SK-N-SH (cell line): ENCODE results near the gene MRPL10. TPM values are rescaled to one million over a fixed set of nuclear protein-coding genes. Genes with fewer than 3 reads are reported as not detected.

Experiments used
- CTCF ChIA-PET: fragments of 300-600, 350-600 bp; formaldehyde crosslinking; extraction: SDS; loops from one replicate; lab custom pipeline; 2021; lab: Yijun Ruan, JAX
- POLR2A ChIA-PET: fragments of 350-600 bp; sonication (Branson Sonifier 250); formaldehyde crosslinking; extraction: SDS; loops from one replicate; lab custom pipeline; 2020; ENCODE audit warnings: antibody characterized with exemption, inconsistent platforms; lab: Yijun Ruan, JAX
- DNase-seq: peaks from one replicate; pipeline ENCODE4 v3.0.0; 2012
- H2AFZ ChIP-seq: fragments of 200-600 bp; sonication (generic); 2 replicates; pipeline ENCODE4 v1.8.1; 2016; ENCODE audit warnings: antibody characterized with exemption, mild to moderate bottlenecking, low read depth
- H3F3A ChIP-seq: fragments of 200-600 bp; sonication (generic); replicated peaks from 2 replicates; pipeline ENCODE3; 2016; ENCODE audit warnings: antibody characterized with exemption, mild to moderate bottlenecking; ENCODE audit not compliant: insufficient read depth
- H3K27ac ChIP-seq, 2 experiments: fragments of 200-500 bp in 1 of 2; fragments of 200-600 bp in 1 of 2; sonication (Bioruptor generic) in 1 of 2; sonication (generic), shearing (Covaris generic) in 1 of 2; 2 replicates each; pipeline versions ENCODE4 v1.5.1 to v1.6.1; 2014 to 2016; ENCODE audit warnings: low read depth in 2 of 2, inconsistent platforms in 1 of 2, low read length in 1 of 2, mild to moderate bottlenecking in 1 of 2, mixed read lengths in 1 of 2
- H3K27me3 ChIP-seq: fragments of 200-600 bp; sonication (generic), shearing (Covaris generic); 2 replicates; pipeline ENCODE4 v1.6.1; 2016; ENCODE audit warnings: mixed run types; ENCODE audit not compliant: insufficient read depth
- H3K36me3 ChIP-seq, 2 experiments: fragments of 200-500 bp in 1 of 2; fragments of 200-600 bp in 1 of 2; sonication (Bioruptor generic) in 1 of 2; sonication (generic) in 1 of 2; replicated peaks in 1 of 2; 2 replicates each; pipeline versions ENCODE3 to v1.5.1; 2014 to 2016; ENCODE audit warnings: low read length in 1 of 2, mild to moderate bottlenecking in 1 of 2; ENCODE audit not compliant: insufficient read depth in 2 of 2, control insufficient read depth in 1 of 2
- H3K4me1 ChIP-seq, 2 experiments: fragments of 200-500 bp in 1 of 2; fragments of 200-600 bp in 1 of 2; sonication (Bioruptor generic) in 1 of 2; sonication (generic), shearing (Covaris generic) in 1 of 2; 2 replicates each; pipeline versions ENCODE4 v1.5.1 to v1.6.1; 2014 to 2016; ENCODE audit warnings: low read depth in 1 of 2, low read length in 1 of 2, mixed run types in 1 of 2; ENCODE audit not compliant: insufficient read depth in 2 of 2, control insufficient read depth in 1 of 2
- H3K4me2 ChIP-seq: fragments of 200-600 bp; sonication (generic), shearing (Covaris generic); 2 replicates; pipeline ENCODE4 v1.6.1; 2017; ENCODE audit warnings: mixed run types
- H3K4me3 ChIP-seq, 2 experiments: fragments of 200-500 bp in 1 of 2; fragments of 200-600 bp in 1 of 2; sonication (Bioruptor generic) in 1 of 2; sonication (generic), shearing (Covaris generic) in 1 of 2; 2 replicates each; pipeline versions ENCODE4 v1.5.1 to v1.8.1; 2014 to 2016; ENCODE audit warnings: low read depth in 2 of 2, inconsistent platforms in 1 of 2, low read length in 1 of 2, mild to moderate bottlenecking in 1 of 2, mixed read lengths in 1 of 2, moderate library complexity in 1 of 2
- H3K79me2 ChIP-seq: fragments of 200-600 bp; sonication (generic); 2 replicates; pipeline ENCODE4 v1.8.1; 2017; ENCODE audit warnings: mild to moderate bottlenecking; ENCODE audit not compliant: insufficient read depth
- H3K9ac ChIP-seq: fragments of 200-600 bp; sonication (generic); 2 replicates; pipeline ENCODE4 v1.6.1; 2017; ENCODE audit warnings: mixed run types
- H3K9me2 ChIP-seq: fragments of 200-600 bp; sonication (generic); 2 replicates; pipeline ENCODE4 v1.6.1; 2017; ENCODE audit warnings: mixed run types
- H3K9me3 ChIP-seq: fragments of 200-600 bp; sonication (generic); 2 replicates; pipeline ENCODE4 v1.6.1; 2017; ENCODE audit warnings: mixed run types, mild to moderate bottlenecking, moderate library complexity
- H4K20me1 ChIP-seq: fragments of 200-600 bp; sonication (generic); 2 replicates; pipeline ENCODE4 v1.6.1; 2017; ENCODE audit warnings: mild to moderate bottlenecking, mixed run types; ENCODE audit not compliant: insufficient read depth
- GATA2 ChIP-seq: sonication (generic); formaldehyde crosslinking; IDR thresholded peaks from 2 replicates; pipeline ENCODE4 v1.5.0; 2020; ENCODE audit warnings: mild to moderate bottlenecking, missing genetic modification reagents
- RAD21 ChIP-seq: IDR thresholded peaks from 2 replicates; pipeline ENCODE4 v1.6.1; 2012; ENCODE audit warnings: mild to moderate bottlenecking, low read length
- RCOR1 ChIP-seq: fragments of 150-350 bp; IDR thresholded peaks from 2 replicates; pipeline ENCODE4 v1.6.1; 2017; ENCODE audit warnings: antibody characterized with exemption, low read length
- REST ChIP-seq: IDR thresholded peaks from 2 replicates; pipeline ENCODE4 v1.6.1; 2012; ENCODE audit warnings: mild to moderate bottlenecking, low read depth, low read length, moderate library complexity
- RXRA ChIP-seq: IDR thresholded peaks from 2 replicates; pipeline ENCODE4 v1.4.0; 2012; ENCODE audit warnings: low read depth, mild to moderate bottlenecking, borderline replicate concordance
- TCF12 ChIP-seq: IDR thresholded peaks from 2 replicates; pipeline ENCODE4 v1.4.0; 2012
- USF2 ChIP-seq: fragments of 150-350 bp; IDR thresholded peaks from 2 replicates; pipeline ENCODE4 v1.6.1; 2017; ENCODE audit warnings: antibody characterized with exemption, low read length, low read depth, borderline replicate concordance
- WGBS: methylation state at CpG from one replicate; pipeline ENCODE4 v1.1.6; 2017; ENCODE audit warnings: low lambda C conversion rate; 5-methylcytosine and 5-hydroxymethylcytosine counted together
- polyA plus RNA-seq, 3 experiments: library from polyadenylated mRNA; depleted of rRNA; stranded (reverse); fragments of >200 nt; gene quantifications; 2 replicates each; pipeline ENCODE4 v1.2.3, GENCODE V29; 2012

The MRPL10 gene
- polyA plus RNA-seq, 1 of the 3 experiments (the other 2 are of a cell fraction), result 136 TPM

- Histone ChIP-seq H3K9me2 (no peaks in the 10 kb centered on the region), H3K9ac (no peak overlapping the region), H3K9me3 (no peaks in the 10 kb centered on the region), H3K4me1 (peaks cover 0 to 8% of the 10 kb centered on the region in 2 experiments; a peak in 1 of 4 replicates), H3K79me2 (no peaks in the 10 kb centered on the region), H3K27ac (no peak overlapping the region), H3K27me3 (peaks cover 60% of the 10 kb centered on the region), H3K4me3 (no peak overlapping the region), H3K4me2 (no peak overlapping the region), H4K20me1 (no peaks in the 10 kb centered on the region), H2AFZ (no peak overlapping the region), H3F3A (no peaks in the 10 kb centered on the region)
- POLR2A ChIA-PET, result no interaction called here
- WGBS, result 73% methylated on average over 5 of the region's 5 CpGs
- CTCF ChIA-PET, result interaction anchor here (0.6 to 3.3 kb wide), 8 partner anchors 8 to 1161 kb away, joined by 3 to 28 read pairs (median 5); no protein-coding TSS in a partner anchor
- no peak for DNase-seq
- TF ChIP-seq USF2, result no peak
- TF ChIP-seq RCOR1, result no peak
- no peak for TF ChIP-seq TCF12
- no peak for TF ChIP-seq RAD21
- peak; percentile 99 for TF ChIP-seq REST
- TF ChIP-seq, all 33 proteins: peak for 1
- H3K36me3 ChIP-seq, result no peaks in the 10 kb centered on the region
Observed at GRCh38 chr17:47785538-47786123, 45.7 kb downstream of the MRPL10 start.

- peaks cover 54% of the 10 kb centered on the region; the same call in 1 of the 2 replicates for H3K27me3 ChIP-seq
- no peak overlapping the region for H3K4me3 ChIP-seq
- peak; percentile 37; the same call in 1 of the 2 replicates for TF ChIP-seq RCOR1
- peak; percentile 73 for TF ChIP-seq GATA2 (CRISPR knock-in tag)
- TF ChIP-seq RXRA, result no peak
- H4K20me1 ChIP-seq, result no peaks in the 10 kb centered on the region
- no peak overlapping the region for H3K9ac ChIP-seq
- no peaks in the 10 kb centered on the region for H3K36me3 ChIP-seq
- H3K9me2 ChIP-seq, result no peaks in the 10 kb centered on the region
- no peaks in the 10 kb centered on the region for H3K79me2 ChIP-seq
- H3K9me3 ChIP-seq, result no peaks in the 10 kb centered on the region
- no peak for DNase-seq
- no peak overlapping the region for H3K27ac ChIP-seq
- H3F3A ChIP-seq, result no peaks in the 10 kb centered on the region
- POLR2A ChIA-PET, result interaction anchor here (0.7 kb wide), 1 partner anchor 138 kb away, joined by 3 read pairs; no protein-coding TSS in a partner anchor
- H3K4me2 ChIP-seq, result no peak overlapping the region
- CTCF ChIA-PET, result interaction anchor here (0.8 to 12.0 kb wide), 9 partner anchors 9 to 536 kb away, joined by 3 to 88 read pairs (median 5); no protein-coding TSS in a partner anchor
- peaks cover 0 to 4% of the 10 kb centered on the region in 2 experiments; a peak in 1 of 4 replicates for H3K4me1 ChIP-seq
- whole genome bisulfite sequencing, result 6% methylated on average over 3 of the region's 5 CpGs
- no peak overlapping the region for H2AFZ ChIP-seq
Observed at GRCh38 chr17:47781397-47781796, 49.9 kb downstream of the MRPL10 start.
